GF-D8 (cell line): ENCODE data around the gene NANOGP8.

ENCODE experiments used
- DNase-seq: peaks from one replicate; lab custom pipeline; 2025; lab: John Stamatoyannopoulos, UW

The NANOGP8 gene

GRCh38 chr15:35058534-35059054 lies 26.5 kb downstream of the NANOGP8 start:
- DNase-seq: no peak

- DNase-seq: no peak
Measured at GRCh38 chr15:35055416-35056105, 29.5 kb downstream of the NANOGP8 start.

DNA sequence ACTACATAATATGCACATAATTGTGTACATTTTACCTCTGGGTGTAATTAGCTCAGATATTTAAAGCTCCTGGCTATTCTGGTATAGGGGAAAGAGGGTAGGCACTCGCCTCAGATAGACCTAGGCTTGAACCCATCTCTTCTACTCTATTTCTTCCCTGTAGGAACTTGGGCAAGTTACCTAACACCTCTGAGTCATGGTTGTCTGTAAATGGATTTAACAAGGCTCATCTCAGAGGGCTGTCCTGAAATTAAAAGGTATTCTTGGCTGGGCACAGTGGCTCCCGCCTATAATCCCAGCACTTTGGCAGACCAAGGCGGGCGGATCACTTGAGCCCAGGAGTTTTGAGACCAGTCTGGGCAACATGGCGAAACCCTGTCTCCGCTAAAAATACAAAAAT lies 30.7 kb downstream of the NANOGP8 start:
- DNase-seq: no peak

GRCh38 chr15:35047996-35048395 lies 37.1 kb downstream of the NANOGP8 start:
- no peak for DNase-seq

- DNase-seq: no peak
Measured at GRCh38 chr15:35047528-35047927, 37.6 kb downstream of the NANOGP8 start.

DNA sequence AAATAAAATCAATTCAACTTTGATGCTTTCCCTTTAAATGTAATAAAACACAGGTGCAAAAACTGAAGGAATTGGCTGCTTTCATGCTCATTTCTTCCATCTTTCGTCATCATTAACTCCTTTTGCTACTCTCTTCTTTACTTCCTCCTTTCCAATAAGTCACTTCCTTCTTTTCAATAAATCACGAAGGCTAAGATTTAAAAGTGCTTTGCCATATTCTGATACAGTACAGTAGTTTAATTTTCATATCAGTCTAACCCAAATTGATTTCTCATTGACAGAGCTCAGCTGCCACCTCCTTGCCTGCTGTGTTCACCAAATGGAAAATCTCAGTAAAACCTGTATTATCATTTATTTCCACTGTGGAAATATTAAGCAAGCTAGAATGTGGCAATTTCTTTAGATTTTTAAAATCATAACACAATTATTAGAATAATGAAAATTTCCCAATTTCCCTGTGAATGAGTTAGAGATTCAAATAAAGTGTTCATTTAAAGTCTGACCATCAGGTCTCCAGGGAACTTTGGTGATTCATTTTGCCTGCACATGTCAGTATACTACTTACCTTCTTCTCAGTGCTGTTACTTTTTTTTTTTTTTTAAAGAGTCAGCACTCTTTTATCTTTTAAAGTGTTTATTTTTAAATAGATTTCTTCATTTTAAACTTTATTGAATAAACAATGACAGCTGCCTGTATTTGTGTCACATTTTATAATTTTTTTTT lies 41.6 kb downstream of the NANOGP8 start:
- DNase-seq: no peak

DNA sequence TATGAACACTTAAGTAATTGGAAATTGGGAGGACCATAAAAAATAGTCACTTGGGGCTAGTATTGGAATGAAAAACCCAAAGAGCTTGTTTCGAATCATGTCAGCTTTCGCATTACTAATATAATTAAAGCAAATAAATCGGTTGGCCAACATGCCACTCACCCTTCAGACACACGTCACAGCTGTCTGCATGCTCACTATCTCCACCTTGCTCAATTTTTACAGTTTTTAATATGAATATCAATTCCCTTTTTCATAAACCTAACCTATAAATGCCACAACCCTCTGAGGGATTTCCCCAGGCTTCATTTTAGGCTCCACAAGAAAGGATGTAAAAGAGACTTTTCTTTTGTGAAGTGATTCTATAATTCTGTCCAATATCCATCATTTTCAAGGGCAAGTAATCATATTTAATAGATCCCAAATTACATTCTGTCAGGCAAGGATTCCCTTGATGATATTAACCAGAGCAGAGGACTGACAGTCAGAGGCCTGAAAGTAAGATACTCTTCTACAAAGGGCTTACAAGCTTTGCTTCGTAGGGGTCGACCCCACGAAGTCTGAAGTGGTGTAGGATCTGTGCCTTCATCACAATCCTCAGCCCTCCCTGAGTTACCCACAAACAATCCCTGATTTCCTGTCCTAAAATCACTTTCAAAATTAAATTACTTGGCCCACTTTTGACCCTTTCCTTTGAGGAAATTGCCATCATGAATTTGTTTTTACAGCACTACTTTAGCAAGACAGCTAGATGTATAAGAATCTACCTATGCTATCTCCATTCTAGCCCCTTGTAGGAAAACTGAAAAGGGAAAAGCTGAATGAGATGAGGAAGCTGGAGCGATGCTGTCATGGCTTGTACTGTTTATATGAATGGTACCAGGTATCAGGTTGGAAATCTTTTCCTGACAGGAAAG lies 44.5 kb downstream of the NANOGP8 start:
- DNase-seq: no peak

DNA sequence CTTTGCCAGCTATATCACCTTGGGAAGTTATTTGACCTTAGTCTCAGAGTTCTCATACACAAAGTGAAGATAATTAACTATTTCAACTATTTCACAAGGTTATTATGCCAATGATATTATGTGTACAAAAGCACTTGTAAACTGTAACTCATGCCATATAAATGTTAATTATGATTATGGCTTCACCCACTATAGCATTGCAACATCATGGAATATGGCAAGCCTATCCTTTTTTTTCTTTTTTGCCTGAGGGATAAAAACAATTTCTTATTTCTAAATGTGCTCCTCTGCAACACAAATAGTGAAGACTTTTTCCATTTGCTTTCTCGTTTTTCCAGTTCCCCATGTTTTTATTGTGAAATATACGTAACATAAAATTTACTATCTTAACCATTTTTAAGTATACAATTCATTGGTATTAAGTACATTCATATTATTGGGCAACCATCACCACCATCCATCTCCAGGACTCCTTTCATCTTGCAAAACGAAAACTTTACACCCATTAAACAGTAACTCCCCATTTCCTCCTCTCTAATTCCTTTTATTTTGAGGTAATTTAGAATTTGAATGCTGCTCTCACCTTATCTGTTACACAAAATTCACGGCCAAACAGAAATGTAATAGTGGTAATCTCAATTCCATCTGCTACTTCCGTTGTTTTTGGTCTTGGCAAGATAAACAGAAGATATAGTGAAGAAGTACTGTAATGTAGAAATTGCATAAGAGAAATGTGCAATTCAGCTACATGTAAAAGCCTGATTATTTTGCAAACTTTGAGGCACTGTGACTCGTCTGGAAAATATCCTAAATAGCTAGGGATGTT lies 46.3 kb downstream of the NANOGP8 start:
- peak; percentile 22 for DNase-seq
